GM13976 (cell line): ENCODE data around the gene AK8.

Experiments
- DNase-seq: peaks from one replicate; pipeline ENCODE4 v3.0.0; 2012; ENCODE audit warnings: low spot score
- CTCF ChIP-seq: IDR thresholded peaks from 2 replicates; pipeline ENCODE4 v1.5.1; 2012; ENCODE audit warnings: borderline replicate concordance, mild to moderate bottlenecking; ENCODE audit not compliant: insufficient read depth; ENCODE audit errors: extremely low read depth, missing control alignments, control extremely low read depth
- in situ Hi-C: fragments of 300-500 bp; cut with MboI; formaldehyde crosslinking; loops from one replicate; pipeline ENCODE4 v1.12.0; 2022; ENCODE audit warnings: low sequenced_read_pairs, mixed read lengths, inconsistent platforms; ENCODE audit not compliant: unreplicated experiment

AK8 gene

GRCh38 chr9:132861666-132862065, 16.4 kb downstream of the AK8 start:
- in situ Hi-C loops: no loop called here
- DNase-seq: no peak
- TF ChIP-seq CTCF: no peak

- DNase-seq: no peak
- TF ChIP-seq CTCF: no peak
- in situ Hi-C loops: no loop called here
These were observed 19.3 kb downstream of the AK8 start for GRCh38 chr9:132858751-132859150.

DNA sequence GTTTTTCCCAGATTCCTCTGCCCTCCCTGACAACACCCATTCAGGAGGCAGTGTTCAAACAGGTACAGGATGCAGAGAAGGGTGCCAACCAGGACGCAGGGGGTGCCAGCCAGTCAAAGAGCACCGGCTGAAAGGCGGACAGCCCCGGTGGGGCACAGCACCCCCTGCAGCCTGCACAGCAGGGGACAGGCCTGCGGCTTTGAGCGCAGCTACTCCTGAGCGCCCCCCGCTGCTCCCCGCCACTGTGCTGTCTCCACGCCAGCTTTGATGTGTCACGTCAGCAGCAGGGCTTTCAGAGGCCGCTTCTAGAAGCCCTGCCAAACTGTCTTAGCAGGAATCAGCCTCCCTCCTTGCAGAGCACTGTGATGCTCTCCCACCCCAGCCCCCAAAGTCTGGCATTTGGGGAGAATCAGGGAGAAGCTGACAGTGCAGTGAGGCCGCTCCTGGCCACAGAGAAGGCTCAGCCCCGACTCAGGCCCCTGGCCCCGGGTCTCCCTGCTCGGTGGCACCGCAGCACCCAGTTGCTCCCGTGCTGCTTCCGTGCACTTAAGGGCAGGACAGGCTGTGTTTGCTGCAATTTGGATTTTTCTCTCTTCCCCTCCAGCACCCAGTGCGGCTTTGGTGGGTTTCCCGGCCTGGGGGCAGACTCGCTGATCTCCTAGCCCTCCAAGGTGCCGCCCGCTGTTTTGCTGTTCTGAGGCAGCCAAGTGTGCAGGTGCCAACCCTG, 20.3 kb downstream of the AK8 start:
- no peak for TF ChIP-seq CTCF
- no peak for DNase-seq
- in situ Hi-C loops: no loop called here

DNA sequence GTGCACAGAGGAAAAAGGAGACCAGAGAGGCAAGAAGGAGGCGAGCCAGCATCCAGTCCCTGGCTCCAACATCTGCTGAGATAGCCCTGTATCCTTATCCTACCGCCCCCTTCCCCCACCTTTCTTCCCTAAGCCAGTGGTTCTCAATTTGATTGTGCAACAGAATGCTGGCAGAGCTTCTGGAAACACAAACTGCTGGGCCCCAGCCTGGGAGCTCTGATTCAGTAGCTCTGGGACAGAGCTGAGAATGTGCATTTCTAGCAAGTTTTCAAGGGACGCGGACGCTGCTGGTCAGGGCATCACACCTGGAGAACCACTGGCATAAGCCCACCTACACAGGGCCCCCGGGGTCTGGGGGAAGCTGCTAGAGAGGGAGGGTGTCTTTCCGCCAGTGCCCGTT, 21.1 kb downstream of the AK8 start:
- in situ Hi-C loops: no loop called here
- no peak for DNase-seq
- TF ChIP-seq CTCF: no peak

DNA sequence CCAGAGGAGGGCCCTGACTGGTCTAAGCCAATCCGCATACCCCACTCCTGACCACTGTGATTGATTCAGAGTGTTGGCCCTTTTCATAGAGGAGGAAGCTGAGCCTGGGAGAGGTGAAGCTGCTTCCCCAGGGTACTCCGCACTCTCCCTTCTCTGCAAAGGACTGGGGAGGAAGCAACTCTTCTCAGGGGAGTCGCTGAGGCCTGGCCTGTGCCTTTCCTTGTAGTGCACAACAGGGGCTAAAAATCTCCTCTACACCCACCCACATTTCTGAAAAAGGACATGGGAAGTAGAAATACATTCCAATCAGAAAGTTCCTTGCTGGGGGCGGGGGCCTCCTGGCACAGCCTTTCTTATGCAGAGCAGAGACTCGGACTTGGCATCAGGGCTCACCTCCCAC, 22.2 kb downstream of the AK8 start:
- in situ Hi-C loops: no loop called here
- no peak for DNase-seq
- TF ChIP-seq CTCF: no peak

GRCh38 chr9:132854832-132855231, 23.3 kb downstream of the AK8 start:
- in situ Hi-C loops: no loop called here
- no peak for TF ChIP-seq CTCF
- DNase-seq: no peak

GRCh38 chr9:132853482-132853881, 24.6 kb downstream of the AK8 start:
- no peak for TF ChIP-seq CTCF
- DNase-seq: no peak
- in situ Hi-C loops: no loop called here
